Hematopoietic multipotent progenitor cell treated with erythropoietin and hydrocortisone succinate and interleukin-3 and kit ligand, for 8 days (in vitro differentiated cells): ENCODE data around the gene TMEM117.
"Not testable (repeated sequence)": the region's sequence is repeated elsewhere in the genome, so short reads cannot be mapped to it uniquely, and the experiment has no call there.

Experiments
- DNase-seq: peaks from one replicate; pipeline ENCODE4 v3.0.0-alpha.2; 2015

The TMEM117 gene

DNA sequence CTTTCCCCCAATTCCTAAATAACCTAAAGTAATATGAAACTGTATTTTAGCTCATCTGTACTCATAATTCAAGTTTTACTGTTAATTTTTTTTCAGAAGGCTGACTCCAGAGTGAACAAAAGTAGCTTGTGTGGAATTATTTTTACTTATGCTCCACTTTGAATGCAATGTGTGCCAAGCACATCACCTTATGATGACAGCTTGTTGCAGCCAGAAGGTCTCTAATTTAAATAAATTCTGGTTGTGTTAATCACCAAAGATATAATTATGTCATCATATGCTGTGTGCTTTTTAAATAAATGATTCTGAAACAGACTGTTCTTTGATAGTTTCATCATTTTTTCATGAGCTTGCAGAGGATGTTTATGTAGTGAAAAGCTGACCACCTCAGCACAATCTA, 283.1 kb downstream of the TMEM117 start:
- no peak for DNase-seq

DNA sequence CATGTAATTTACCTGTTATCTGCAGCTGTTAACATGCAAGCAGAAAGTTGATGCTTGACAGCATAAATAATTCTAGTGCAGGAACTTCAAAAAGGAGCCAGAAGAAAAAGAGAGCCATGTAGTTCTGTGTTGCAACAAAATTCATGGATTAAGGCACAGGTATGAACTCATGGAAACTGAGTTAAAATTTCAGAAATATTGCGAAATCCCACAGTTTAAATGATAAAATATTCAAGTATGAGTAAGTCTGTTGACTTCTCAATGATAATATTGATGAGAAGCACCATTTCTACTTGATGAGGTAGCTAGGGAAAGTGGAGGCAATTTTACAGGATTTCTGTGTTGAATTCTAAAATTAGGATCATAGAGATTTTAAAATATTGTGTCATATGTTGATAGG, 290.9 kb downstream of the TMEM117 start:
- no peak for DNase-seq

DNA sequence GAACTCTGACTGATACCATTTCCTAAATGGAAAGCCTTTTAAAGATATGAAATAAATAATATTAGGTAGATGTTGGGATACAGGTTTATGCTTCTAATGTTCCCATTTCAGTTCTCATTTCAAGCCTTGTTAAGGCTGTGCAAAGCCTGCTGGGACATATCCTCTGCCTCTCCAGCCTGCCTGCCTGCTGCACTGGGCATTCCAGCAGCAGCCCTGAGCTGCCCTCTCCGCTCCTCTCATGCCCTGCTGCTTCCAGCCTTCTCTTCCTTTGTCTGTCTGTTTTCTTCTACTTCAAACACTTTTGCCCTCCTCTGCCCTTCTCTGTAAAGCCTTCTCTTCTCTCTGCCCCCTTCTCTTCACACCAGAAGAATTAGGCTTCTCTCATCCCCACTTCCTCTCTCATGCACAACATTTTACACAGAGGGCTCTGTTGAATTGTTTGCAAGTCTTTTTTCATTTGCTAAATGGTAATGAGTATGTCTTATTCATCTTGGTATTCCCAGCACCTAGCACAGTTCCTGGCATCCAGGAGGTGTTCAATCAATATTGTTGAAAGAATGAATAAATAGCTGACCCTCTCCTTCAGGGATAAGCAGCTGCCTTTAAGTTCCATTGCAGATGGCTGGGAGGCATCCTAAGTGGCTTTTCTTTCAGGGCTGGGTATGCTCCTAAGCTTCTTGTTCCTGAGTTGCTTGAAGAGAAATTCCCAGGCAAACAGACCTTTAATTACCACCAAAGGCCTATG, 292.3 kb downstream of the TMEM117 start:
- DNase-seq: no peak

DNA sequence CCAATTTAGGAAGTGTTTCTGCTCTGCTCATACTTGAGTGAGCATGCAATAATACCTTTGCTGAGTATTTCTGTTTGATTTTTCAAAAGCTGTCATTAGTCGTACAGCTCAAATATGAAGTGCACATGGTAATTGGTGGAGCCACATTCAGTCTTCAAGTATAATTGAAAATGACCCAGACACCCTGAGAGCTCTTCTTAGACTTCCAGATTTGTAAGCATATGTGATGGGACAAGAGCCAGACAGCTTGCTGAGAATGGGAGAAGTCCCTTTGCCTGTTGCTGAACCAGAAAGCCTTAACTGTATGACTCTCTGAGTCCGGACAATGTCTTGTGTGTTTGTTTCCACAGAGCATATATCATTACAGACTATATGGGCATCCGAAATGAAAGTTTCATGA, 307.3 kb downstream of the TMEM117 start:
- DNase-seq: no peak

DNA sequence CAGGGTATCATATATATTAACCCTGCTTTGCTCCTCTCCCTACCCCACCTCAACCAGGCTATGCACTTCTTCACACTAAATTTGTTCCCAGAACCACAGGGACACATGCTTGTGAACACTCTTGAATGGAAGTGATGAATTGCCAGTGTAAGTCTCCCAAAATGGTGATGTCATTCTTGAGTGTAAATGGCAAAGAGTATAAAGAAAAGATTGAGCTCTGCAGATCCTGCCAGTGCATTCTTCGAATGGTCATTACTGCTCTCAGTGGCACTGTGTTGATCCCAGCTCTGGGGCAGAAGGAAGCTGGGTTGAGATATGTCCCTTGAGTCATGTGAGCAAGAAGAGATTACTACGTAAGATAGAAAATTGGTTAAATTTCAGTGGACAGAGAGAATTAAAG, 313.1 kb downstream of the TMEM117 start:
- DNase-seq: no peak

DNA sequence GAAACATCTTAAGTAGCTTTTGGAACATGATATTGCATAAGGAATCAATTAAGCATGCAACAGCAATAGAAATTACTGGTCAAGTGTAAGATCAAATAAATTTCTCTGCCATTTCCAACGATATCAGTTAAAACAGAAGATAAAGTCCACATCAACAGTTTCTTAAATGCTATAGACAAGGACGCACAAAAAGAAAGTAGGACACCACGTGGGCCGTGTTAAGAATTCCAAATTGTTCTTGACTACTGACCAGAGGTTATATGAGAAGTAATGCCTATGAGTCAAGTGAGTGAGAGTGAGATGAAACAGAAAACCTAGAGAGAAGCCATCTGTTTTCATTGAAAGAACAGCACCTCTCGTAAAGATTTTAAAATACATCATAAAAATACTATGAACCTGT, 318.2 kb downstream of the TMEM117 start:
- no peak for DNase-seq

DNA sequence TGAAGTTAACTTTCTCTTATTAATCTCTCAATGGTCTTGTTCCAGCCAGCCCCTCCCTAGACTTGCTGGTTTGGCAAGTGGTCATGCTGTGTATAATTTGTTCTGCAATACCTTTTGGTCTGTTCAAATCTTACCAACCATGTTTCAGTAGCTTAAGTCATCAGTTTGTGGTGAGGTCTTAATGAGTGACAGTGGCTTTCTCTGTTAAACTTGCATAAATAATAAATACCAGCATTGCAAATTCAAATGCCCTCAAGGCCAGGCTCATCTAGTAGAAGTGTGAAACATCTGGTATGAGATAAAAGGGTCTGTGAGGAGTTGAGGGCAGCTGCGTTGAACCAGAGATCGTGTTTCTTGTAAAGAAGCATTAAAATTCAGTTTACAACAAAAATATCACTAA, 319.5 kb downstream of the TMEM117 start:
- DNase-seq: no peak

DNA sequence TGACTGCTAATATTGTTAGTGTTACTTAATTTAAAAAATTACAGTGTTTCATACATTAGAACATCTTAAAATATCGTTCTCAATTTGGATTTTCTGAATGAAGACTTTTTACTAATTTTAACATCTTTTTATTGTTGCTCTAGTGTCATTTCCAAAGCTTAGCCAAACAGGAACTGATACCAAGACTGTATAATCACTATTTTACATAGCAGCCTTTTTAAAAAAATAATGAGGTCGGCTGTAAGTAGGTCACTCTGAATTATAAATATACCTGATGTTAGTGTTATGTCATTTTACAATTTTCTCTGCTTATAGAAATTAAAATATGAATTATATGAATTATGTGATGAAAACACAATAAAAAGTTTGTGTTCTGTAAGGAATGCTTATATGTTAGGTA, 321.5 kb downstream of the TMEM117 start:
- DNase-seq: no peak

DNA sequence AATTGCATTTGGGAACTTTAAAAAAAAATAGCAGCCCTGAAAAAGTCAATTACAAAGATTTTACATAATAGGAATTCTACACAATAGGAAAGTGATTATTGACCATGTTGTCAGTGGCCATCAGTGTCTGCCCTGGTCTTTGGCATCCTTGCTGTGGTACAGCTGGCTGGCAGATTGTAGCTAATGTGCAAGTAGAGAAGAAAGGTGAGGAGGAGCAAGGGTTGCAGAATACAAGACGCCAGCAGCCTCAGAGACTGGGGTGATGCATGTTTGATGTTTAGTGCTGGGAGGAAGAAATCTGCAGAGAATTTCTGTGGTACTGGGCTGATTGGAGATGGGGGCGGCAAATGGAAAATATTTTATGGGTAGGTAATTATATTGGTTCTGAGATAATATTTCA, 322.9 kb downstream of the TMEM117 start:
- DNase-seq: no peak

DNA sequence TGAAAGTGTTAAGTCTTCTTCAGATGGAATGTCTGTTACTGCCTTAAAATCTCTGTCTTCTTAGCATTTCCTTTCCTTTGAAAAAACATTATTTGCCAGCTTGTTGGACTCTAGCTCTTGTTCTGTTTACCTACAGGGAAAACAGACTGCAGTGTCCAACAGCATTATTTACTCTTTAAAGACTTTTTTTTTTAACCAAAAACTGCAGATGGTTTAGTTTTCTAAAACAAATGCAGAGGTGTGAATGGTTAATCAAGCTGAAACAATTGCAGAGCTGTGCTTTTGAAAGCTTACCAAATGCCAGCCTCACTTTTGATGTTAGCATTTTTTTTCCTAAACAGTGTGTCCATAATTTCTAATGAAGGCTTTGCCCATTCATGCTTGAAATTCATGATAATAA, 323.3 kb downstream of the TMEM117 start:
- DNase-seq: no peak

DNA sequence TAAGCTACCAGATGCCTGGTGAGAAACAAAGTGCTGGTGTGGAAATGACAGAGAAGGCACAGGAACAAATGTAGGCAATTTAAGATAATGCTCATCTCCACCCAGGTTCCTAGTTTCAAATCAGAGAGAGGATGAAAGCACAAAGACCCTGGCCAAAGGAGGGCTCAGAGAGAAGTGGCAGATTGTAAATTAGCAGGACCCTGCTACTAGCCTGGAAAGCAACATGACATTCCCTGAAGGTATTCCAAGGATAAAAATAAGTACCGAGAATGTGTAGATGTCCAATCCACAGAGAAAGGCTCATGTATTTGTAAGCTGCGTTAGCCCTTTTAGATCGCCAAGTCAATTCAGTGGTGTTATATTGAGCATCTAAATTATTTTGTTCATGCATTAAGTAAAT, 324.0 kb downstream of the TMEM117 start:
- DNase-seq: no peak

DNA sequence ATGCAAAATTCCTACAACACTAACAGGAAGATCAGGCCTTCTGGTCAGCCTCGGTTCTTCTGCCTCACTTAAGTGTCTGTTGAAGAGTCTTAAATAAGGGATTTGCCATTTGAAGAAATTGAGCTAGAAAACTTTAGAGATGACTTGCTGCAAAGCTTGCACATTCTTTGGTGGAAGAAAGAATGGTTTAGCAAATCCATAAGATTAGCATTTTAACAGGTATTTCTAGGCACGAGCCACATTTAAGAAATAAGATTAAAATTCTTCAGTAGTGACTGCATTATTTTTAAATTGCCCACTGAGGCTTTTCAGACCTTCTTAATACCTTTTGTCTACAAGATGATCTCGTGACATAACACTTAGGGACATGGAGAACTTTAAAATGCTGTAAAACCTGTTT, 327.1 kb downstream of the TMEM117 start:
- no peak for DNase-seq

DNA sequence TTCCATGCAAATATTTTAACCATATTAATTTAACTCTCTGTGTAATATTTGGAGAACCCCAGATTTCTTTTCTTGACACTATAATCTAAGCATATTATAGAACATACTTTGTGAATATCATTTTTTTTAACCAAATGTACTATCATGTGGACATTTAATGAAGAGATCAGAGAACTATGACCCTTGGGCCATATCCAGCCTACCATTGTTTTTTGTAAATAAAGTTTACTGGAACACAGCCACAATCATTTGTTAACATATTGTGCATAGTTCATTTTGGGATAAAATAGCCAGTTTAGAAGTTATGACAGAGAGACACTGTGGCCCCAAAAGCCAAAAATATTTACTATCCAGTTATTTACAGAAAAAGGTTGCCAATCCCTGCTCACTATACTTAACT, 338.2 kb downstream of the TMEM117 start:
- DNase-seq: no peak

DNA sequence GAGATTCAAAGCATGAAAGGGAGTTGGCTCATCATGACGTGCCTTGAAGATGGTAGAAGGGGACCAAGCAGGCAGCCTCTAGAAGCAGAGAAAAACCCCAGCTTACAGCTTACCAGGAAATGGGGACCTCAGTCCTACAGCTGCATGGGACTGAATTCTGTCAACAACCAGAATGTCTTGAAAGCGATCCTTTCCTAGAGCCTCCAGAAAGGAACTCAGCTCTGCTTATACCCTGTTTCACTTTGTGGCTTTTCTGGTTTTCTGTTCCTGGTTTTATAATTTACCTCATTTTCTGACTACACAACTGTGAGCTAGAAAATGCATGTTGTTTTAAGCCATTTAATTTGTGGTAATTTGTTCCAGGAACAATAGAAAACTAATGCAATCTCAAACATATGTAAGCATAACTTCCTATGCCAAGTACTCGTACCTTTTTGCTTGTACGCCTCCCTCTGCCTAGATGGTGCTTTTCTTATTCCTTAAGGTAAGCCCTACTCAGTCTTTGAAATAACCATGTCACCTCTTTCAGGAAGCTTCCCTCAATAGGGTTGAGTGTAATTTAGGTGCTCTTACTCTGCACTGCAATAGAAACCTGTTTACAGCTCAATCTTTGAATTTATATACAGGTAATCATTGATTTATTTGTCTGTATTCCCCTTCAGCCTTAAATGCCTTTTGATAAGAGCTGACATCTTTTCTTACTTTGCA, 348.8 kb downstream of the TMEM117 start:
- DNase-seq: no peak

DNA sequence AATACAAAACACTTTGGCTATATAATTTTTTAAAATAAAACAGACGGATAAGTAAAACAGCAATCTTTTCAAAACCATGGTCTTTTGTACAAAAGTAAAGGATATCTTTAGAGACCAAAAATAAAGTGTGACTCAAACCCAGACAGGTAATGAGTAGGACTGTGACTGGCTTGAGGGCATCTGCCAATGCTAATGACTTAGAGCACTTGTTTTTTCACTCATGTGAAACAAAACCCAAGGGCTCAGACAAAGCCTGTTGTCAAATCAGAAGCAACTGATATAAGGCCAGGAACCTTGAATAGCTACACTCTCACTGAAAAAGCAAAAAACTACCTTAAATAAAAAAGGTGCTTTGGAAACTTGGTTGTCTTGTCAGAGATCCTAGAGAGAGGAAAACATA, 357.4 kb downstream of the TMEM117 start:
- no peak for DNase-seq

DNA sequence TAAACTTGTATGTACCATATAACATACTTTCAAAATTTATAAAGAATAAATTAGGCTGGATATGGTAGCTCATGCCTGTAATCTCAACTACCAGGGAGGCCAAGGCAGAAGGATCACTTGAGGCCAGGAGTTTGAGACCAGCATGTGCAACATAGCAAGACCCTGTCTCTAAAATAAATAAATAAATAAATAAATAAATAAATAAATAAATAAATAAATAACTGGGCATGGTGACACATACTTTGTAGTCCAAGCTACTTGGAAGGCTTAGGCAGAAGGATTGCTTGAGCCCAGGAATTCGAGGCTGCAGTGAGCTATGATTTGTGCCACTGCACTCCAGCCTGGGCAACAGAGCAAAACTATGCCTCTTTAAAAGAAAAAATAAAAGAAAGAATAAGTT, 359.8 kb downstream of the TMEM117 start:
- DNase-seq: not testable (repeated sequence)

DNA sequence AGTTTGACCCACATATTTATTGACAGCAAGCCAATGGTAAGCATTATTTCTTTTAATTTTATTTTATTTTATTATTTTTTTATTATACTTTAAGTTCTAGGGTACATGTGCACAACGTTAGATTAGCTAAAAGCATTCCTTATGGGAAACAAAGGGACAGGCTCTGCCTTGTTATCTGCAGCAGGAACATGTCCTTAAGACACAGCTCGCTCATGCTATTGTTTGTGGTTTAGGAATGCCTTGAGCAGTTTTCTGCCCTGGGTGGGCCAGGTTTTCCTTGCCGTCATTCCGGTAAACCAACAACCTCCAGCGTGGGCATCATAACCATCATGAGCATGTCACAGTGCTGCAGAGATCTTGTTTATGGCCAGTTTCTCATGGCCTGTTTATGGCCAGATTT, 370.2 kb downstream of the TMEM117 start:
- no peak for DNase-seq

DNA sequence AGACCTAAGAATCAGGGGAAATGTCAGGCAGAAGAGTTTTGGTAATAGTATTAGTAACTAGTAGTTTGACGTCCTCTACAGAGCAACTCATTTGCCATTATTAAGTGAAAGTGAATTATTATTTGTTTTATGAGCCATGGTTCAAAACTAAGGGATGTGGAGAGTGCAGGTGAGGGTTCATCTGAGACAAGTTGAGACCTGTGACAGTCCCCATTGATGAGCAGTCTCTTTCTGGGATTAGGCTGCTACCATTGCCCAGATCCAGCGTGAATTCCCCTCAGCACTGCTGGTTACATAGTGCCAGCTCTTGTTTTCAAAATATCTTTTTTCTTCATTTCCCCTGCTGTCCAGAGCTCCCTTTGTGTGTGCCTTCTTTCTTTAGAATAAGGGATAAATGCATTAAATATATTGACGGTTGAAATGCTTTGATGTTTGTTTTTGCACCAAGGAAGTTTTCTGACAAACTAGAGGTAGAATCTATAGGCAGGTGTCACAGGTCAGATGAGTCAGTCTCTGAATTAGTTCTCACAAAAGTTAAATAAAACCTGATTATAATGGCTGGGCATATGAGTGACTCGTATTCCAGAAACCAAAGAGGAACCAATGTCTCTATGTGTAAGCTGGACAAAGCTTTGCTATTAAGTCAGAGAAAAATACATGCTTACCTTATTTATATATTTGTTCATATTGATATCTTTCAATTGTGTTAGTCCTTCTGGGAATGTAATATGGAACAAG, 381.4 kb downstream of the TMEM117 start:
- no peak for DNase-seq

DNA sequence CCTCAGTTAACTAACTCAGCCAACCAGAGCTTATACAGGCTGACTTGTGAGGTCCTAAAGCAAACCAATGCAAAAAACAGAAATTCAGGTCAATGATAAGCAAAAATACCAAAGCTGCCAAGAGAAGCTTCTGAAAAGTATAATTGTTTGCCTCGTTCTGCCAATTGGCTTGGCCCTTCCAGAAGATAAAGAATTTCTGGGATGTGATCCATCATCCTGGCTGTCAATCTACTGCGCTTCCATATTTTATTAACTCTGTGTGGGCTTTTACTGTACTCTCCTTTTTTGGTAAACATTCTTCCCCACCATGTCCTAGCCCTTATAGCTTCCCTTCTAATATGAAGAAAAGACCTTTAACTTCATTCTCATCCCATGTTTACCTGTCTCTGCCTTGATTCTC, 387.9 kb downstream of the TMEM117 start:
- no peak for DNase-seq

DNA sequence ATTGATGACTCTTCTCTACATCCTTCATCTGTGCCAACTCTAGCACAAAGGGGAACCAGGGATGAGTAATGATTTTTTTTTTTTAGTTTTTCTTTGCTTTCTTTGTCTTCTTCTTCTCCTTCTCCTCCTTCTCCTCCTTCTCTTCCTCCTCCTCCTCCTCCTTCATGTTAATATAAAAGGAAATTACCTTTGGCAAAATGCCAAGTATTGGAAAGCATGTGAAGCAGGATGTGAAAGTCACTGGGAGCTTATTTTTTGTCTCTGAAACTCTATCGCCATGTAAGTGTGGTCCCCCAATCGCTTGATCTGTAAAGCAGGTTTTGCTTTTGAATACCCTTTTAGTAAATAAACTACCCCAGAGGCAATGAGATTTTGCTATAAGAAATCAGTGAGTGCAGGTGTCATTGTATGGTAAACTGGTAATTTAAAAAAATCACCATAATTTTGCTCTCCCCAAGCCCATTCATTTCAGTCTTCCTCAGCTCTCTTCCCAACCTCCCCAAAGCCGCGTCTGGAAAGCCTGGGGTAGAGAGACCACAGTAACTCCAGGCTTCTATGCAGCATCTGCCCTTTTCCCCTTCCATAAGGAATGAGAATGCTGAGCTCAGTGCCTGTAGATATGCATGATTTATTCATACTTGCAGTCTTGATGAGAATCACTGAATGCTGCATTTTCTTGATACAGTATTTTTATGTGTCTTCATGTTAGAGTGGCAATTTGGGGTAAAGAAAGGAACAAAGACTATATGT, 388.7 kb downstream of the TMEM117 start:
- no peak for DNase-seq

DNA sequence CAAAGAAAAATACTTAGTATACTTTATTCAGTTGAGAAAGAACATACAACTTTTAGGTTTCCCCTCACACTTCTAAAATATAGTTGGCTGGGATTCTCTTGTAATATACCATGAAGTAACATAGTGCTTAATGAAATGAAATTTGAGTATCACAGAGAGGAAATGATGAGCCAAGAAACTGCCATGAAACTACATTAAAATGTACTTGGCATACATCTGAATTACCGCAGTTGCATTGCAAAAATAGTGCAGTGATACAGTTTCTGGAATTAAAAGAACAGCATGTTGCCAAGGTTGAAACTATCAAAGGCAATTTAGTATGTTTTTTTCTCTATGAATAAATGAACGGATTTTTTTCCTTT, 389.2 kb downstream of the TMEM117 start:
- no peak for DNase-seq

DNA sequence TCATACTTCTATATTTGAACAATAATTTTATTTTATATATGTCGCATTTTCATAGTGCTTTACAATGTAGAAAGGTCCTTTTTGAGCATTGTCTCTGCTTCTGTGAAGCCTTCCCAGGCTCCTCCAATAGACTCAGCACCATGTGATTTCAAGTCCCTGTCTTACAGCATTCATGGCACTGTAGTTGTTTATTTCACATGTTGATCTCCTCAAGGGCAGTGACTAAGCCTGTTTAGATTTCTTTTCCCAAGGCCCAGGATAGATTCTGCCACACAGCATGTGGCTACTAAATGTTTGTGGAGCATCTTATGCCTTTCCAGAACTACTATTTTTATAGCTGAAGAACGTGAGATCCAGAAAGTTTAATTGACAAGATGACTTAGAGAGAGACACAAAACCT, 391.7 kb downstream of the TMEM117 start:
- no peak for DNase-seq

DNA sequence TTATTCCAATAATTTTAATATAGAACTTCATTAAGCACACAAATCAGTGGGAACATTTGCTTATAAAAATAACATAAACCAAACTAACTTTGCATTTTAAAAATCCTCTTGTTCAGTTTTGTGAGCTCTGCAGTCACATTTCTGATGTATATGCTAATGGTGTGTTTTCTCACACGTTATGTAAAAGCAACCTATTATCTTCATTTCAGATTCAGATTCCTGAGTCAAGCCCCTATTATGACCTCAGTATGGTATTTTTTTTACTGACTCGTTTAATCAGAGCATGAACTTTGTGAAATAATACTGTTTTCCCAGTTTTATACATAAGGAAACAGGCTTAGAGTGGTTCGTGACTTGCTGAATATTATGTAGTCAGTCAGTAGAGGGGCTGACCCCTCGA, 394.0 kb downstream of the TMEM117 start:
- no peak for DNase-seq

DNA sequence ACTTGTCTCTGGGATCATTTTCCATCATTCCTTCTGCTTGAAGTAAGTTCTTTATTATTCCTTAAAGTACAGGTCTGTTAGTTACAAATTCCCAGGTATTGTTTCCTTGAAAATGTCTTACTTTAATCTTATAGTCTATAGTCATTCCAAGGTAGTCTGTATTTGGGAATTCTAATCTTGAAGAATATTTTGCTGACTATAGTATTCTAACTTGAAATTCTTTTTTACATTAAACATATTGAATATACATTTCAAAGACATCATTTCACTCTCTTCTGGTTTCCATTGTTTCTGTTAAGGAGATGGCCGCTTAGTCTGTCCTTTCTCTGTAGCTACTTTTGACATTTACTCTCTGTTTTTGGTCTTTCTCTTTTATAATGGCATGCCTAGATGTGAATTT, 399.8 kb downstream of the TMEM117 start:
- DNase-seq: no peak
